GM18909 (cell line): ENCODE results near the gene LNP1.
"Not testable (repeated sequence)": the region's sequence is repeated elsewhere in the genome, so short reads cannot be mapped to it uniquely, and the experiment has no call there.

Experiments
- ATAC-seq: cut with Tn5 transposase; IDR thresholded peaks from one replicate; pipeline ENCODE4 v1.9.1; 2021; ENCODE audit warnings: mild to moderate bottlenecking; ENCODE audit not compliant: unreplicated experiment, poor library complexity

LNP1 gene

DNA sequence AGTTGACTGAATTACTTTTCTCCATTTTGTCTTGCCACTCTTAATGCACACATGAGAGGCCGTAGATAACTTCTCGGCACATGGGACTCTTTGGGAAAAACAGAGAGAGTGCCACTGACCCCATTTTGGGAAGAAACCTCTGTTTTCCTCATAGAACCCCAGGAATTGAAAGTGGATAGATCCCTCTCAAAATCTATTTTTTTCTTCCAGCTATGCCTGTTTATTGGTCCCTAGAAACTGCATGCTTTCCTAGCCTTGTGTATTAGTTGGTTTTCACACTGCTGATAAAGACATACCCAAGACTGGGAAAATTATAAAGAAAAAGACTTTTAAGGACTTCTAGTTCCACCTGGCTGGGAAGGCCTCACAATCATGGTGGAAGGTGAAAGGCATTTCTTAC lies 67.3 kb downstream of the LNP1 start:
- no peak for ATAC-seq

DNA sequence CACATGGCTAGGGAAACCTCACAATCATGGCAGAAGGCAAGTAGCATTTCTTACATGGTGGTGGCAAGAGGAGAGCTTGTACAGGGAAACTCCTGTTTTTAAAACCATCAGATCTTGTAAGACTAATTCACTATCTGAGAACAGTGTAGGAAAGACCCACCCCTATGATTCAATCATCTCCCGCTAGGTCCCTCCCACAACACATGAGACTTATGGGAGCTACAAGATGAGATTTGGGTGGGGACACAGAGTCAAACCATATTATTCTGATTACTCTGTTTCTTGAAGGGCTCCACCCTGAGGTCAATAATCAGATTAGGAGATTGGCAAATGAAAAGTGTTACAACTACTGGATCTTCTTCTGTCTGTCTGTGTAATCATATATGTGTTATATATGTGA lies 69.6 kb downstream of the LNP1 start:
- ATAC-seq, result no peak

DNA sequence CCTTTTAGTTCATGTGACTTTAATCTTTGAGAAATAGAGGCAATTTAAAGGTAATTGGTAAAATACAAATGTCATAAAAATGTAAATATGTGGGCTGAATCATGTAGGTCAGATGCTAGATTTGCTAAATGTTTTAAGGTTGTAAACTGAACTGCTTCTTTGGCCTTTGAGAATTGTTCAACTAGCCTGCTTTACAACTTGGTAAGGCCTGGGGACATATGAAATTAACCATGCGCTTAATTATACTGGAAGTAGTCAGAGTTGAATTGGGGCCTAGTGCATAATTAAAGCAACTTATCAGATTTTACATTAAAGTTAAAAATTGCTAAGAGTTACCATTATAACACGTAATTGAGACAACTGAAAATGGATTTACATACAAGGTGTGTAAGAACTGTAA lies 70.1 kb downstream of the LNP1 start:
- no peak for ATAC-seq

DNA sequence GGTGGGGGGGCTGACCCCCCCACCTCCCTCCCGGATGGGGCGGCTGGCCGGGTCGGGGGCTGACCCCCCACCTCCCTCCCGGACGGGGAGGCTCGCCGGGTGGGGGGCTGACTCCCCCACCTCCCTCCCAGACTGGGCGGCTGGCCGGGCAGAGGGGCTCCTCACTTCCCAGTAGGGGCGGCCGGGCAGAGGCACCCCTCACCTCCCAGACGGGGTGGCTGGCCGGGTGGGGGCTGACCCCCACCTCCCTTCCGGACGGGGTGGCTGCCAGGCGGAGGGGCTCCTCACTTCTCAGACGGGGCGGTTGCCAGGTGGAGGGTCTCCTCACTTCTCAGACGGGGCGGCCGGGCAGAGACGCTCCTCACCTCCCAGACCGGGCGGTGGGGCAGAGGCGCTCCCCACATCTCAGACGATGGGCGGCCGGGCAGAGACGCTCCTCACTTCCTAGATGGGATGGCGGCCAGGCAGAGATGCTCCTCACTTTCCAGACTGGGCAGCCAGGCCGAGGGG lies 76.6 kb downstream of the LNP1 start:
- ATAC-seq, result not testable (repeated sequence)

DNA sequence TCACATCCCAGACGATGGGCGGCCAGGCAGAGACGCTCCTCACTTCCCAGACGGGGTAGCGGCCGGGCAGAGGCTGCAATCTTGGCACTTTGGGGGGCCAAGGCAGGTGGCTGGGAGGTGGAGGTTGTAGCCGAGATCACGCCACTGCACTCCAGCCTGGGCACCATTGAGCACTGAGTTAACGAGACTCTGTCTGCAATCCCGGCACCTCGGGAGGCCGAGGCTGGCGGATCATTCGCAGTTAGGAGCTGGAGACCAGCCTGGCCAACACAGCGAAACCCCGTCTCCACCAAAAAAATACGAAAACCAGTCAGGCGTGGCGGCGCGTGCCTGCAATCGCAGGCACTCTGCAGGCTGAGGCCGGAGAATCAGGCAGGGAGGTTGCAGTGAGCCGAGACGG lies 77.2 kb downstream of the LNP1 start:
- ATAC-seq, result not testable (repeated sequence)

DNA sequence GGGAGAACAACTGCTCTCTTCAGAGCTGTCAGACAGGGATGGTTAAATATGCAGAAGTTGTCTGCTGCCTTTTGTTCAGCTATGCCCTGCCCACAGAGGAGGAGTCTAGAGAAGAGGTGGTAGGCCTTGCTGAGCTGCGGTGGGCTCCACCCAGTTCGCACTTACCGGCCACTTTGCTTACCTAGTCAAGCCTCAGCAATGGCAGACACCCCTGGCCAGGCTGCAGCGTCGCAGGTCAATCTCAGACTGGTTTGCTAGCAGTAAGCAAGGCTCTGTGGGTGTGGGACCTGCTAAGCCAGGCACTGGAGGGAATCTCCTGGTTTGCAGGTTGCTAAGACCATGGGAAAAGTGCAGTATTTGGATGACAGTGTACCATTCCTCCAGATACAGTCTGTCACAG lies 78.7 kb downstream of the LNP1 start:
- no peak for ATAC-seq

GRCh38 chr3:100482176-100482575 lies 80.8 kb downstream of the LNP1 start:
- no peak for ATAC-seq

GRCh38 chr3:100483529-100483928 lies 82.2 kb downstream of the LNP1 start:
- no peak for ATAC-seq

DNA sequence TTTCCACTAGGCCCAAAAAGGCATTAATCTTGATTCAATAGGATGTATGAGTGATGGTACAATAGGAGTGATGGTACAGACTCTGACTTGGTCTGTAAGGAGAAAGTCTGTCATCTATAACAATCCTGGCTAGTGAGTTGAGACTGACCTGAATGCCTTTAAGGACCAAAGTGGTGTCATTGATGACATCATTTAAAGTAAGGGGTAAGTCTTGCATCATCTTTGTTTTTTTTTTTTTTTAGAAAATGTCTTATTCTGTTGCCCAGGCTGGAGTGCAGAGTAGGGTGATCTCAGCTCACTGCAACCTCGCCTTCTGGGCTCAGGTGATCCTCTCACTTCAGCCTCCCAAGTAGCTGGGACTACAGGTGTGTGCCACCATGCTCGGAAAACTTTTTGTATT lies 85.5 kb downstream of the LNP1 start:
- no peak for ATAC-seq

- ATAC-seq, result no peak
These were observed 87.8 kb downstream of the LNP1 start for GRCh38 chr3:100489118-100489517.

GRCh38 chr3:100492059-100493006 lies 91.0 kb downstream of the LNP1 start, which contains the start of gene TMEM45A:
Gene TMEM45A, plus strand, starts transcription at chr3:100492619. Its CDS starts 62,593 bp downstream, at chr3:100555212.
- peak; percentile 97 for ATAC-seq

GRCh38 chr3:100496711-100497261 lies 95.4 kb downstream of the LNP1 start:
- peak; percentile 44 for ATAC-seq

DNA sequence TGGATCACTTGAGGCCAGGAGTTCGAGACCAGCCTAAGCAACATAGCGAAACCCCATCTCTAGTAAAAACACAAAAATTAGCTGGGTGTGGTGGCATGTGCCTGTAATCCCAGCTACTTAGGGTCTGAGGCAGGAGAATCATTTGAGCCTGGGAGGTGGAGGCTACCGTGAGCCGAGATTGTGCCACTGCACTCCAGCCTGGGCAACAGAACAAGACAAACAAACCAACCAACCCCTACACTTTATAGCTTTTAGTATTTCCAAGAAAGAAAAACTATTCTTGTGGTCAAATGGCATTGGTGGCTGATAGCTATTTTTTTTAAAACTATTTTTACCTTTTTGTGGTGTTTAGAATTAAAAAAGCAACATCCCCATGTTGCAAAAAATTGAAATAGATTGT lies 98.3 kb downstream of the LNP1 start:
- no peak for ATAC-seq

- no peak for ATAC-seq
These were observed 99.1 kb downstream of the LNP1 start for GRCh38 chr3:100500320-100500880.

- ATAC-seq, result no peak
These were observed 102.1 kb downstream of the LNP1 start for GRCh38 chr3:100503448-100503847.
